HepG2 (cell line): ENCODE measurements around the gene CD151. TPM values are rescaled to one million over a fixed set of nuclear protein-coding genes. Genes with fewer than 3 reads are reported as not detected.

Experiments used
- AGO1 ChIP-seq: fragments of 200-400 bp; formaldehyde crosslinking; IDR thresholded peaks from 2 replicates; pipeline ENCODE4 v1.6.1; 2017; ENCODE audit warnings: mild to moderate bottlenecking, low read depth, low read length, moderate library complexity; ENCODE audit not compliant: poor library complexity, severe bottlenecking
- AGO2 ChIP-seq: fragments of 200-400 bp; formaldehyde crosslinking; optimal IDR thresholded peaks from 2 replicates; pipeline ENCODE3; 2017; ENCODE audit warnings: mild to moderate bottlenecking, low read depth, low read length, moderate library complexity
- ASH2L ChIP-seq: fragments of 300-600, 200-600 bp; sonication (generic); IDR thresholded peaks from 2 replicates; pipeline ENCODE4 v1.7.0; 2017; ENCODE audit warnings: low read depth, mild to moderate bottlenecking, moderate library complexity, mixed read lengths, low read length; ENCODE audit not compliant: insufficient read length
- CBX2 ChIP-seq, 2 experiments: fragments of 200-600 bp in 1 of 2; sonication (generic); formaldehyde crosslinking in 1 of 2; IDR thresholded peaks; 2 replicates each; pipeline versions ENCODE4 v1.7.0 to v1.8.1; 2018 to 2022; ENCODE audit warnings: low read depth in 2 of 2, low read length in 1 of 2, mild to moderate bottlenecking in 1 of 2, missing genetic modification reagents in 1 of 2
- HNF1B ChIP-seq: sonication (generic); formaldehyde crosslinking; IDR thresholded peaks from 2 replicates; pipeline ENCODE4 v1.5.1; 2020; ENCODE audit warnings: mild to moderate bottlenecking, moderate library complexity, missing genetic modification reagents
- KAT8 ChIP-seq: IDR thresholded peaks from 2 replicates; pipeline ENCODE4 v1.6.1; 2016; ENCODE audit warnings: missing genetic modification reagents, missing compliant biosample characterization
- NFYC ChIP-seq: IDR thresholded peaks from 2 replicates; pipeline ENCODE4 v1.6.1; 2016; ENCODE audit warnings: missing genetic modification reagents, missing compliant biosample characterization
- PCBP1 ChIP-seq: fragments of 200-400 bp; formaldehyde crosslinking; IDR thresholded peaks from 2 replicates; pipeline ENCODE4 v1.6.1; 2017; ENCODE audit warnings: mild to moderate bottlenecking, low read depth, low read length, borderline replicate concordance
- POLR2AphosphoS5 ChIP-seq: IDR thresholded peaks from 2 replicates; pipeline ENCODE4 v1.6.1; 2012; ENCODE audit warnings: low read depth, low read length
- POLR2G ChIP-seq: fragments of 200-400 bp; formaldehyde crosslinking; IDR thresholded peaks from 2 replicates; pipeline ENCODE4 v1.6.1; 2018; ENCODE audit warnings: mild to moderate bottlenecking, low read depth, low read length, moderate library complexity
- SMAD3 ChIP-seq: sonication (generic); formaldehyde crosslinking; IDR thresholded peaks from 2 replicates; pipeline ENCODE4 v1.4.0; 2020; ENCODE audit warnings: missing genetic modification reagents
- SP5 ChIP-seq: IDR thresholded peaks from 2 replicates; pipeline ENCODE4 v1.6.1; 2016; ENCODE audit warnings: low read depth, borderline replicate concordance
- ZC3H13 ChIP-seq: sonication (generic); formaldehyde crosslinking; IDR thresholded peaks from 2 replicates; pipeline ENCODE4 v1.8.1; 2023; ENCODE audit warnings: mild to moderate bottlenecking, missing genetic modification reagents, moderate library complexity
- ZC3H4 ChIP-seq: sonication (generic); formaldehyde crosslinking; IDR thresholded peaks from 2 replicates; pipeline ENCODE4 v1.4.0; 2020; ENCODE audit warnings: missing genetic modification reagents, borderline replicate concordance
- ZMYM2 ChIP-seq: sonication (generic); formaldehyde crosslinking; IDR thresholded peaks from 2 replicates; pipeline ENCODE4 v1.8.0; 2022; ENCODE audit warnings: mild to moderate bottlenecking, missing genetic modification reagents
- ZNF451 ChIP-seq: sonication (generic); formaldehyde crosslinking; IDR thresholded peaks from 2 replicates; pipeline ENCODE4 v1.5.0; 2020; ENCODE audit warnings: mild to moderate bottlenecking, missing genetic modification reagents
- ZNF850 ChIP-seq: sonication (generic); formaldehyde crosslinking; conservative IDR thresholded peaks from 2 replicates; pipeline ENCODE4 v1.9.0; 2021; ENCODE audit warnings: mild to moderate bottlenecking, missing genetic modification reagents
- polyA plus RNA-seq, 8 experiments: library from polyadenylated mRNA; depleted of rRNA in 3 of 8; stranded (reverse) in 7 of 8; unstranded in 1 of 8; fragments of >200 nt; fragmentation: Illumina TruSeq in 4 of 8; extraction: Trizol in 4 of 8; gene quantifications; 2 replicates each; pipeline versions ENCODE4 v1.2.1 to v1.2.3, GENCODE V29; 2011 to 2016; ENCODE audit warnings: low read depth in 4 of 8, missing spikeins in 1 of 8, mixed read lengths in 1 of 8; ENCODE audit not compliant: insufficient read depth in 1 of 8
- total RNA-seq, 5 experiments: library from RNA; depleted of rRNA; stranded (reverse); fragments of >200 nt; fragmentation: Illumina TruSeq; extraction: Trizol; gene quantifications; 2 replicates each; pipeline ENCODE4 v1.2.3, GENCODE V29; 2016; ENCODE audit warnings: low read depth in 1 of 5
- TF ChIP-seq, protein P1 (sequence below): sonication (generic); formaldehyde crosslinking; IDR thresholded peaks from 2 replicates; pipeline ENCODE4 v1.4.0; 2020; ENCODE audit warnings: missing genetic modification reagents
- TF ChIP-seq, protein P2 (sequence below): fragments of 450-650 bp; IDR thresholded peaks from 2 replicates; pipeline ENCODE4 v1.6.1; 2017
- TF ChIP-seq, protein P3 (sequence below): sonication (generic); formaldehyde crosslinking; conservative IDR thresholded peaks from 2 replicates; pipeline ENCODE4 v1.8.0; 2022; ENCODE audit warnings: mild to moderate bottlenecking, moderate library complexity, missing genetic modification reagents
- TF ChIP-seq, protein P4 (sequence below): conservative IDR thresholded peaks from 2 replicates; pipeline ENCODE4 v1.6.1; 2018; ENCODE audit warnings: missing genetic modification reagents

CD151 gene
- total and polyA plus RNA-seq, 2 of the 13 experiments (the other 11 are each of a cell fraction or from before 2014, with no cell fraction given) = 125 to 197 TPM

DNA sequence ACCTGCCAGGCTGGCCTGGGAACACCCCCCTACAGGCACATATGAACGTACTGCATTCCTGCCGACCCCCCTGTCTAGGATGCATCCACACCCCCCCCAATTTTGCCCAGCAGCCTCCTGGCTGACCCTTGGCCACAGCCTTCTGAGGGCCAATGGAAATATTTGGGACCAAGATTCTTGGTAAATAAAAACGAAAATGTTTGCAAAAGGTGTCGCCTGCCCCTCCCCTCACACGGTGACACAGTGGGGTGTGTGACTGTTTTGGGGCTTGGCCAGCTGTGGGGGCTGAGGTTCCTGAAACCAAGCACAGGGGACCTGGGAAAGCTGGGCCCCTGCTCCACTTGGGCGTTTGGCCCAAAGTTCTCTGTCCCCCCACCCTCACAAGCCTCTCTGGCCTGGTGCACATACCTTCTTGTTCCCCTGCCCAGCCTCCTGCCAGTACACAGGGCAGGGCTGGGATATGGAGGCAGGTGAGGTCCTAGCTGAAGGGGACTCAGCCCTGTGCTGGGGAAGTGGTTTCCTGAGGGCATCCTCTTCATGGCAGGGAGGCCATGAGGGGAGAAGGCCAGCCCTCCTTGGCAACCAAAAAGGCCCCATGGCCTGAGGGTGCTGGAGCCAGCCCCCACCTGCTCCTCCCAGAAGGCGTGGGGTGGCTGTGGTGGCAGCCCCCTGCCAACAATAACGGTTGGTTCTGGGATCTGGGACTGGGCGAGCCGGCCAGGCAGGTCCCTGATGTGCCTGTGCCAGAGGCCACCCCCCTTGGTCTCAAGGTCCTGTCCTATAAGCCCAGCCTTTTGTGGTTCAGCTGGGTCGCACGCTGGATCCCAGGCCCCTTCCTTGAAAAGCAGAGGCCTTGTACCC is 7.2 kb upstream of the CD151 start (continued):
- no peak for TF ChIP-seq KAT8 (CRISPR knock-in tag)
- TF ChIP-seq, protein P1, sequence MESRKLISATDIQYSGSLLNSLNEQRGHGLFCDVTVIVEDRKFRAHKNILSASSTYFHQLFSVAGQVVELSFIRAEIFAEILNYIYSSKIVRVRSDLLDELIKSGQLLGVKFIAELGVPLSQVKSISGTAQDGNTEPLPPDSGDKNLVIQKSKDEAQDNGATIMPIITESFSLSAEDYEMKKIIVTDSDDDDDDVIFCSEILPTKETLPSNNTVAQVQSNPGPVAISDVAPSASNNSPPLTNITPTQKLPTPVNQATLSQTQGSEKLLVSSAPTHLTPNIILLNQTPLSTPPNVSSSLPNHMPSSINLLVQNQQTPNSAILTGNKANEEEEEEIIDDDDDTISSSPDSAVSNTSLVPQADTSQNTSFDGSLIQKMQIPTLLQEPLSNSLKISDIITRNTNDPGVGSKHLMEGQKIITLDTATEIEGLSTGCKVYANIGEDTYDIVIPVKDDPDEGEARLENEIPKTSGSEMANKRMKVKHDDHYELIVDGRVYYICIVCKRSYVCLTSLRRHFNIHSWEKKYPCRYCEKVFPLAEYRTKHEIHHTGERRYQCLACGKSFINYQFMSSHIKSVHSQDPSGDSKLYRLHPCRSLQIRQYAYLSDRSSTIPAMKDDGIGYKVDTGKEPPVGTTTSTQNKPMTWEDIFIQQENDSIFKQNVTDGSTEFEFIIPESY (CRISPR knock-in tag) = no peak
- TF ChIP-seq SMAD3 (CRISPR knock-in tag) = no peak
- no peak for TF ChIP-seq NFYC (CRISPR knock-in tag)
- peak; percentile 65 for TF ChIP-seq AGO1
- no peak for TF ChIP-seq SP5 (CRISPR knock-in tag)
- peak; percentile 48; the same call in 1 of the 2 replicates for TF ChIP-seq ZC3H13 (CRISPR knock-in tag)
- no peak for TF ChIP-seq ASH2L
- peak; percentile 63; the same call in 1 of the 2 replicates for TF ChIP-seq POLR2G
- TF ChIP-seq CBX2 (IDR thresholded peaks at IDR 0.05; ENCODE audit: low read depth, low read length) = no peak
- no peak for TF ChIP-seq CBX2 (CRISPR knock-in tag; IDR thresholded peaks at IDR 0.05; ENCODE audit: low read depth)
- TF ChIP-seq ZC3H4 (CRISPR knock-in tag) = peak; percentile 54; the same call in 1 of the 2 replicates
- no peak for TF ChIP-seq ZNF451 (CRISPR knock-in tag)
- no peak for TF ChIP-seq HNF1B (CRISPR knock-in tag)
- no peak for TF ChIP-seq ZNF850 (CRISPR knock-in tag)
- TF ChIP-seq, protein P2, sequence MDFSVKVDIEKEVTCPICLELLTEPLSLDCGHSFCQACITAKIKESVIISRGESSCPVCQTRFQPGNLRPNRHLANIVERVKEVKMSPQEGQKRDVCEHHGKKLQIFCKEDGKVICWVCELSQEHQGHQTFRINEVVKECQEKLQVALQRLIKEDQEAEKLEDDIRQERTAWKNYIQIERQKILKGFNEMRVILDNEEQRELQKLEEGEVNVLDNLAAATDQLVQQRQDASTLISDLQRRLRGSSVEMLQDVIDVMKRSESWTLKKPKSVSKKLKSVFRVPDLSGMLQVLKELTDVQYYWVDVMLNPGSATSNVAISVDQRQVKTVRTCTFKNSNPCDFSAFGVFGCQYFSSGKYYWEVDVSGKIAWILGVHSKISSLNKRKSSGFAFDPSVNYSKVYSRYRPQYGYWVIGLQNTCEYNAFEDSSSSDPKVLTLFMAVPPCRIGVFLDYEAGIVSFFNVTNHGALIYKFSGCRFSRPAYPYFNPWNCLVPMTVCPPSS = no peak
- TF ChIP-seq POLR2AphosphoS5 = peak; percentile 24; the same call in 1 of the 2 replicates
- peak; percentile 90 for TF ChIP-seq AGO2
- TF ChIP-seq, protein P3, sequence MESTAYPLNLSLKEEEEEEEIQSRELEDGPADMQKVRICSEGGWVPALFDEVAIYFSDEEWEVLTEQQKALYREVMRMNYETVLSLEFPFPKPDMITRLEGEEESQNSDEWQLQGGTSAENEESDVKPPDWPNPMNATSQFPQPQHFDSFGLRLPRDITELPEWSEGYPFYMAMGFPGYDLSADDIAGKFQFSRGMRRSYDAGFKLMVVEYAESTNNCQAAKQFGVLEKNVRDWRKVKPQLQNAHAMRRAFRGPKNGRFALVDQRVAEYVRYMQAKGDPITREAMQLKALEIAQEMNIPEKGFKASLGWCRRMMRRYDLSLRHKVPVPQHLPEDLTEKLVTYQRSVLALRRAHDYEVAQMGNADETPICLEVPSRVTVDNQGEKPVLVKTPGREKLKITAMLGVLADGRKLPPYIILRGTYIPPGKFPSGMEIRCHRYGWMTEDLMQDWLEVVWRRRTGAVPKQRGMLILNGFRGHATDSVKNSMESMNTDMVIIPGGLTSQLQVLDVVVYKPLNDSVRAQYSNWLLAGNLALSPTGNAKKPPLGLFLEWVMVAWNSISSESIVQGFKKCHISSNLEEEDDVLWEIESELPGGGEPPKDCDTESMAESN (CRISPR knock-in tag) = no peak; the same call in 1 of the 2 replicates
- TF ChIP-seq, protein P4, sequence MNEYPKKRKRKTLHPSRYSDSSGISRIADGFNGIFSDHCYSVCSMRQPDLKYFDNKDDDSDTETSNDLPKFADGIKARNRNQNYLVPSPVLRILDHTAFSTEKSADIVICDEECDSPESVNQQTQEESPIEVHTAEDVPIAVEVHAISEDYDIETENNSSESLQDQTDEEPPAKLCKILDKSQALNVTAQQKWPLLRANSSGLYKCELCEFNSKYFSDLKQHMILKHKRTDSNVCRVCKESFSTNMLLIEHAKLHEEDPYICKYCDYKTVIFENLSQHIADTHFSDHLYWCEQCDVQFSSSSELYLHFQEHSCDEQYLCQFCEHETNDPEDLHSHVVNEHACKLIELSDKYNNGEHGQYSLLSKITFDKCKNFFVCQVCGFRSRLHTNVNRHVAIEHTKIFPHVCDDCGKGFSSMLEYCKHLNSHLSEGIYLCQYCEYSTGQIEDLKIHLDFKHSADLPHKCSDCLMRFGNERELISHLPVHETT = no peak
- TF ChIP-seq ZMYM2 (CRISPR knock-in tag) = no peak
- TF ChIP-seq PCBP1 = 0 out of 2 replicates have a peak, but pooled peaks have one; percentile 35
